Measurements from ENCODE around the gene SYNPO2L. TPM values are rescaled to one million over a fixed set of nuclear protein-coding genes. Genes with fewer than 3 reads are reported as not detected.

SYNPO2L gene
- total and polyA plus RNA-seq, 9 of the 15 experiments (the other 6 are each of a cell fraction or from before 2014, with no cell fraction given) = 0.03 to 0.07 TPM; not detected in 7

DNA sequence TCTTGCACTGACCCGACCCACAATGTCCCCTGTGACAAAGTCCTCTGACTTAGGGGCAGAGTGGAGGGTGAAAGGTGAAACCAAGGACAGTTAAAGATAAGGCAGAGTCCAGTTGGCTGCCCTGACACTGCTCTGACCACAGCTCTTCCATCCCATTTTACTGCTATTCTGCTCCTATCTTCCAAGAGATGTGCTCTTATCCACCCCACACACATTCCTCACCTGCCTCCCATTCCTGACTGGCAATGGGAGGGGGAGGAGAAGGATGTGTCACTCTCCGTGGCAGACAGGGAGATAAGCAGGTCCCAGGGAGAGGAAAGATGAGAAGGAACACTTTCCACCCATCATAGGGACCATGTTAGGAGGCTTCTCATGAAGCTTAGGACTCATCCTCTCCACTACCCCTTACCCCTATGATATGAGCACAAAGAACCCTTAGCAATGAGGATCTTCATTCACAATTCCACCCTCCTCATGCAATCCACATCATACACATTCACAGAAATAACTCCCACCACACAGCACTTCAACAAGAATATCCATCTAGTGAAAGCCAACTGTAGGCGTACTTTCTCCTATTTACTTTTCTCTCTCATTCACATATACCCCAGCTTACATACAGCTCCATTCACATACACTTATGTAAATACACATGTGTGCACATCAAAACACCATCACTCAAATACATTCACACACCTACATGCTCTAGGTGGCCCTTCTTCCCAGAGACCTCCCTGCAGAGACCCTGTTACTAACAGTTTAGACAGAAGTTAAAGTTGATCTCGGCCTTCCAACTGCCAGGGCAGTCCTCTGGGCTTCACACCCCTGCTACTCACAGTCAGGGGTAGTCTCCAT, 6.6 kb downstream of the SYNPO2L start (continued):
- TF ChIP-seq, protein P1, sequence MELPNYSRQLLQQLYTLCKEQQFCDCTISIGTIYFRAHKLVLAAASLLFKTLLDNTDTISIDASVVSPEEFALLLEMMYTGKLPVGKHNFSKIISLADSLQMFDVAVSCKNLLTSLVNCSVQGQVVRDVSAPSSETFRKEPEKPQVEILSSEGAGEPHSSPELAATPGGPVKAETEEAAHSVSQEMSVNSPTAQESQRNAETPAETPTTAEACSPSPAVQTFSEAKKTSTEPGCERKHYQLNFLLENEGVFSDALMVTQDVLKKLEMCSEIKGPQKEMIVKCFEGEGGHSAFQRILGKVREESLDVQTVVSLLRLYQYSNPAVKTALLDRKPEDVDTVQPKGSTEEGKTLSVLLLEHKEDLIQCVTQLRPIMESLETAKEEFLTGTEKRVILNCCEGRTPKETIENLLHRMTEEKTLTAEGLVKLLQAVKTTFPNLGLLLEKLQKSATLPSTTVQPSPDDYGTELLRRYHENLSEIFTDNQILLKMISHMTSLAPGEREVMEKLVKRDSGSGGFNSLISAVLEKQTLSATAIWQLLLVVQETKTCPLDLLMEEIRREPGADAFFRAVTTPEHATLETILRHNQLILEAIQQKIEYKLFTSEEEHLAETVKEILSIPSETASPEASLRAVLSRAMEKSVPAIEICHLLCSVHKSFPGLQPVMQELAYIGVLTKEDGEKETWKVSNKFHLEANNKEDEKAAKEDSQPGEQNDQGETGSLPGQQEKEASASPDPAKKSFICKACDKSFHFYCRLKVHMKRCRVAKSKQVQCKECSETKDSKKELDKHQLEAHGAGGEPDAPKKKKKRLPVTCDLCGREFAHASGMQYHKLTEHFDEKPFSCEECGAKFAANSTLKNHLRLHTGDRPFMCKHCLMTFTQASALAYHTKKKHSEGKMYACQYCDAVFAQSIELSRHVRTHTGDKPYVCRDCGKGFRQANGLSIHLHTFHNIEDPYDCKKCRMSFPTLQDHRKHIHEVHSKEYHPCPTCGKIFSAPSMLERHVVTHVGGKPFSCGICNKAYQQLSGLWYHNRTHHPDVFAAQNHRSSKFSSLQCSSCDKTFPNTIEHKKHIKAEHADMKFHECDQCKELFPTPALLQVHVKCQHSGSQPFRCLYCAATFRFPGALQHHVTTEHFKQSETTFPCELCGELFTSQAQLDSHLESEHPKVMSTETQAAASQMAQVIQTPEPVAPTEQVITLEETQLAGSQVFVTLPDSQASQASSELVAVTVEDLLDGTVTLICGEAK (IDR thresholded peaks at IDR 0.05) = 0 out of 2 replicates have a peak, but pooled peaks have one; percentile 23
- TF ChIP-seq, protein P1 (CRISPR knock-in tag; IDR thresholded peaks at IDR 0.05) = no peak
- TF ChIP-seq SREBF2 (CRISPR knock-in tag; IDR thresholded peaks at IDR 0.05) = peak; percentile 92; the same call in 1 of the 2 replicates
- peak; percentile 90 for TF ChIP-seq SOX6 (IDR thresholded peaks at IDR 0.05)
- no peak for TF ChIP-seq HNRNPK (IDR thresholded peaks at IDR 0.05; ENCODE audit: low read depth, low read length, poor library complexity, severe bottlenecking)
- TF ChIP-seq BCL6 (CRISPR knock-in tag; IDR thresholded peaks at IDR 0.05) = no peak
- TF ChIP-seq, protein P2, sequence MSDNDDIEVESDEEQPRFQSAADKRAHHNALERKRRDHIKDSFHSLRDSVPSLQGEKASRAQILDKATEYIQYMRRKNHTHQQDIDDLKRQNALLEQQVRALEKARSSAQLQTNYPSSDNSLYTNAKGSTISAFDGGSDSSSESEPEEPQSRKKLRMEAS (CRISPR knock-in tag; IDR thresholded peaks at IDR 0.05) = no peak
- peak; percentile 100 for TF ChIP-seq CTBP1 (IDR thresholded peaks at IDR 0.05; ENCODE audit: borderline replicate concordance)
- TF ChIP-seq TGIF2 (CRISPR knock-in tag; IDR thresholded peaks at IDR 0.05) = no peak
